Measurements from ENCODE around the gene ZMAT5. TPM values are rescaled to one million over a fixed set of nuclear protein-coding genes. Genes with fewer than 3 reads are reported as not detected.

ZMAT5 gene
- total RNA-seq, 4 donors from 2014 or later, result 16.2 to 40.1 (median 24.3) TPM

DNA sequence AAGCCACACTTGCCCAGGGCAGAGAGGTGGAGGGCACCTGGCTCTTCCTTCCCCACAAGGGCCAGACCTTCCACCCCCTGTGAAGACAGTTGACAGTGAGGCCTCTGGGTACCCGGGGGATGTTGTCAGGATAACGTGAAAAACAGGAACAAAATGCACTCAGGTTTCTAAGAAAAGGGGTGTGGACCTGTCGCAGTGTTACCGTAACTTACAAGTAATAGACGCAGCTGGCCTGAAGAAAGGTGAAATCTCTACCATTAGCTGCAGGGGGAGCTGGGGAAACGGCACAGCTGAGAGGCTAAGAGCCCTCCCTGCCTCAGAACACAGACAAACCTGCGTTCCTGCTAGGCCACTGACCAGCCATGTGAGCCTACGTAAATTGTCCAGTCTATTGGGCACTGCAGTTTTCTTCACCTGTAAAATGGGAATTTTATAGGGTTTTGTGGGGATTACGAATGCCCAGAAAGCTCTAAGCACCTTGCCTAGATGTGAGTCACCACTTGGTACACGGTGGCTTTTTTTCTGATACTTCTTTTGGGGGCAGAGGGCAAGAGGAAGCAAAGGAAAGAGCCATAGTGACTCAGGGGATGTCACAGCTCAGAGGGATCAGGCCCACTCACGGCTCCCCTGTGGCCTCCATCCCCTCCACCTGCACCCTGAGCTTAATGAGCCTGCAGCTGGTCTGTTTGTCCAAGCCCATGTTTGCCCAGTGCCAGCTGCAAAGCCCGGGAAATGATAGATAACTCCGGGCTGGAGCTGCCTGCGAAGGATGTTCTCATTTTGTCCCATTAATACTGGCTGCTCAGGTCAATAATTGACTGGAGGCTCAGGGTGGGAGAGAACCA, 65.4 kb downstream of the ZMAT5 start:
- TF ChIP-seq, protein P1, sequence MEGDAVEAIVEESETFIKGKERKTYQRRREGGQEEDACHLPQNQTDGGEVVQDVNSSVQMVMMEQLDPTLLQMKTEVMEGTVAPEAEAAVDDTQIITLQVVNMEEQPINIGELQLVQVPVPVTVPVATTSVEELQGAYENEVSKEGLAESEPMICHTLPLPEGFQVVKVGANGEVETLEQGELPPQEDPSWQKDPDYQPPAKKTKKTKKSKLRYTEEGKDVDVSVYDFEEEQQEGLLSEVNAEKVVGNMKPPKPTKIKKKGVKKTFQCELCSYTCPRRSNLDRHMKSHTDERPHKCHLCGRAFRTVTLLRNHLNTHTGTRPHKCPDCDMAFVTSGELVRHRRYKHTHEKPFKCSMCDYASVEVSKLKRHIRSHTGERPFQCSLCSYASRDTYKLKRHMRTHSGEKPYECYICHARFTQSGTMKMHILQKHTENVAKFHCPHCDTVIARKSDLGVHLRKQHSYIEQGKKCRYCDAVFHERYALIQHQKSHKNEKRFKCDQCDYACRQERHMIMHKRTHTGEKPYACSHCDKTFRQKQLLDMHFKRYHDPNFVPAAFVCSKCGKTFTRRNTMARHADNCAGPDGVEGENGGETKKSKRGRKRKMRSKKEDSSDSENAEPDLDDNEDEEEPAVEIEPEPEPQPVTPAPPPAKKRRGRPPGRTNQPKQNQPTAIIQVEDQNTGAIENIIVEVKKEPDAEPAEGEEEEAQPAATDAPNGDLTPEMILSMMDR (IDR thresholded peaks at IDR 0.05), result peak in 2 of 6 experiments; percentile 24 to 31
- no peak for TF ChIP-seq POLR2A (IDR thresholded peaks at IDR 0.05)
- Histone ChIP-seq H3K4me1 (peaks cover 8 to 48% of the 10 kb centered on the region in 2 donors), H3K36me3 (peaks cover 0 to under 1% of the 10 kb centered on the region in 2 donors), H3K4me3 (replicated peaks in 1 of 3) (no peak overlapping the region), H3K27me3 (no peaks in the 10 kb centered on the region), H3K9me3 (no peaks in the 10 kb centered on the region), H3K27ac (peak overlapping the region in 1 of 3 donors; percentile 24)
- DNase-seq, result peak; percentile 51 to 52
- intact Hi-C loops (cut with DNase I), result no loop called here
- WGBS, 2 donors, result 34 to 38% methylated on average over 13 to 14 of the region's 14 CpGs

DNA sequence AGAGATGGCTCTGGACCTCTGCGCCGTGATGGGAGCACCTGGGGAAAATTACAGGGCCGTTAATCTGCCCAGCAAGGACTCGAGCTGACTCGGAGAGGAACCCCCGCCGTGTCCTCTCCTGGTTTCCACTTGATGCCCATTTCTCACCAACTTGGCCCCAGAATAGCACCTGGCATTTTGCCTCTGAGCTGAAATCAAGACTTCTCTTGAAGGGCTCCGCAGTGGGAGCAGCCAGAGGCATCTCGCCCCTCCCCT, 66.0 kb downstream of the ZMAT5 start:
- DNase-seq, result peak; percentile 75 to 76
- Histone ChIP-seq H3K27ac (peak overlapping the region in 1 of 3 donors; percentile 24), H3K4me3 (replicated peaks in 1 of 3) (no peak overlapping the region), H3K27me3 (no peaks in the 10 kb centered on the region), H3K4me1 (peaks cover 8 to 48% of the 10 kb centered on the region in 2 donors), H3K36me3 (peaks cover 0 to 4% of the 10 kb centered on the region in 2 donors), H3K9me3 (no peaks in the 10 kb centered on the region)
- intact Hi-C loops (cut with DNase I), result no loop called here
- 23 to 52% methylated on average over 2 to 9 of the region's 9 CpGs for WGBS, 2 donors
- TF ChIP-seq, protein P1 (IDR thresholded peaks at IDR 0.05), result no peak
- TF ChIP-seq POLR2A (IDR thresholded peaks at IDR 0.05), result no peak

DNA sequence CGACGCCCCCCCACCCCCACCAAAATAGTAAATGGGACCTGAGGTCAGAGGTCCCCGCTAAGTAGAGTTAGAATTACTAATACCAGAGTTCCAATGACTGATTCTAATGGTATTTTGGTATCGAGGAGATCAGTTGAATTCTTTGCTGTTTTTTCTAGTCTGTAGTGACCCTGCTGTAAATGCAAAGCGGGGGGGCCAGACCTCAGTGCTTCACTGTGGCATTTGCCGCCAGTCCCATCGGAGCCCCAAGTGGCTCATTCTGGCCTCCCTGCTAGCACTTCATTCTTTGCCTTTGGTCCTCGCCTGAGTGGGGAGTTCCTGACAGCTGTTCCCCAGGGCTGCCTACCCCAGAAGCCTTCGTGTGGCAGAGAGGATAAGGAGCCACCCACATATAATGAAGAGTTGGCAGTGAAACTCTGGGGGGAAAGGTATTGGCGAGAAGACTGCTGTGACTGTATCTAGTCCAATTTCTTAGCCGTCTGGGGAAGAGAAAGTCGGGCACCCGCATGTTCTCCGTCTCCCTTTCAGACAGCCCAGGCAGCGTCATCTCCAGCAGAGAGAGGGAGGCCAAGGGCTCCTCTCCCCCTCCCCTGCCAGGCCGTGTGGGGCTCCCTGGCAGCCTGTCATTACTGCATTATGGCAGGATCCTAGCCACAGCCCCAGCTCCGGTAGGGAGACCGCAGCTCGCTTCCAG, 66.5 kb downstream of the ZMAT5 start:
- no peaks in the 10 kb centered on the region for H3K27me3 ChIP-seq
- TF ChIP-seq, protein P1 (IDR thresholded peaks at IDR 0.05), result no peak
- TF ChIP-seq POLR2A (IDR thresholded peaks at IDR 0.05), result no peak
- no peaks in the 10 kb centered on the region for H3K9me3 ChIP-seq
- peaks cover 8 to 44% of the 10 kb centered on the region in 2 donors for H3K4me1 ChIP-seq
- WGBS, 2 donors, result 60 to 63% methylated on average over 15 to 18 of the region's 19 CpGs
- intact Hi-C loops (cut with DNase I), result no loop called here
- H3K27ac ChIP-seq, result peak overlapping the region in 1 of 3 donors; percentile 24
- H3K4me3 ChIP-seq (replicated peaks in 1 of 3), result no peak overlapping the region
- H3K36me3 ChIP-seq, result peaks cover 0 to 5% of the 10 kb centered on the region in 2 donors
- no peak for DNase-seq

DNA sequence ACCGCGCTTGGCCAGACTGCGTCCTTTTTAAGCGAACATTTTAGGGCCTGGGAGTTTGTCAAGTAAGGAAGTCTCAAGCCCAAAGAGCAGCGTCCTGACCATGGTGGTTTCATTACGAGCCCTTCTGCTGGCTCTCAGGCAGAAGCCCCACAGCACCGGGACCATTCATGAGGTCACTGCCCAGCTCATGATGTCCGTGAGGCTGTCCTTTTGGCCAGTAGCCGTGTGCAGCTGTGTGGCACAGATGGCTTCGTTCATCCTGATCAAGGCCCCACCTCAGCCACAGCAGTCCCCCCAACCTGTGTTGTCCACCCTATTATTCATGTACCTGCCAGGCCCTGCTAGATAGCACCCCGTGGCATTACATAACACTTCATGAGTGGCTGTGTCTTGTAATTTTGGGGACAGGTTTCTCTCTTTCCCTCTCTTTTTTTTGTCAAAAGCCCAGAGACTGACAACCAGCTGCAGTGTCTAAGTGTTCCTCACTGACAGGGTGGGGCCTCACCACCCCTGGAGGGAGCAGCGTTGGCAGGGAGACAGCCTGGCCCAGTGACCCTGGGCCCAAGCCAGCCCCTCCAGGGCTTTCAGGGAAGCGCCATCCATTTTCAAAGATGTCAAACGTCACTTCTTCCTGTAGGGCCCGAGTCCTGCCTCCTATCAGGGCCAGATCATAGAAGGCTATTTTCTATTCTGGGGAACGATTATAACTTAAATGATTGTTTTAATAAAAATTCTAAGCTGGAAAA, 68.8 kb downstream of the ZMAT5 start:
- Histone ChIP-seq H3K27me3 (no peaks in the 10 kb centered on the region), H3K9me3 (no peaks in the 10 kb centered on the region), H3K36me3 (peaks cover 4 to 13% of the 10 kb centered on the region in 2 donors), H3K4me3 (replicated peaks in 1 of 3) (no peak overlapping the region), H3K27ac (no peak overlapping the region), H3K4me1 (peaks cover 8 to 24% of the 10 kb centered on the region in 2 donors)
- WGBS, 2 donors, result 90 to 94% methylated on average over 15 to 16 of the region's 16 CpGs
- no peak for DNase-seq
- no peak for TF ChIP-seq POLR2A (IDR thresholded peaks at IDR 0.05)
- TF ChIP-seq, protein P1 (IDR thresholded peaks at IDR 0.05), result no peak
- intact Hi-C loops (cut with DNase I), result loop anchor here (10.0 kb wide), 1 partner anchor 63 kb away; no protein-coding TSS in a partner anchor
